Osteoblast (primary cell): ENCODE results near the gene AP1M2. TPM values are rescaled to one million over a fixed set of nuclear protein-coding genes. Genes with fewer than 3 reads are reported as not detected.
A peak's percentile ranks its signal among the peaks of the same experiment; 100 is the strongest.

Experiments used
- DNase-seq: peaks from one replicate; pipeline ENCODE4 v3.0.0; 2011; ENCODE audit warnings: low spot score, mixed read lengths; ENCODE audit not compliant: insufficient read length; ENCODE audit errors: missing footprints
- H2AFZ ChIP-seq: 2 replicates; pipeline ENCODE4 v1.6.0; 2011; ENCODE audit warnings: mild to moderate bottlenecking, low read length
- H3K27ac ChIP-seq: 2 replicates; pipeline ENCODE4 v1.5.1; 2011; ENCODE audit warnings: mild to moderate bottlenecking, low read depth, low read length, moderate library complexity
- H3K27me3 ChIP-seq: 2 replicates; pipeline ENCODE4 v1.6.0; 2012; ENCODE audit warnings: mild to moderate bottlenecking, control low read depth, inconsistent platforms, low read length, moderate library complexity; ENCODE audit not compliant: insufficient read depth
- H3K36me3 ChIP-seq: 2 replicates; pipeline ENCODE4 v1.5.1; 2011; ENCODE audit warnings: mild to moderate bottlenecking, low read length, control low read depth, moderate library complexity; ENCODE audit not compliant: insufficient read depth
- H3K4me1 ChIP-seq: 2 replicates; pipeline ENCODE4 v1.5.1; 2011; ENCODE audit warnings: mild to moderate bottlenecking, low read length, control low read depth, moderate library complexity; ENCODE audit not compliant: insufficient read depth
- H3K4me2 ChIP-seq: 2 replicates; pipeline ENCODE4 v1.6.0; 2011; ENCODE audit warnings: mild to moderate bottlenecking, low read length; ENCODE audit not compliant: insufficient read depth
- H3K4me3 ChIP-seq: fragments of 200-600 bp; sonication (generic); 3 replicates; pipeline ENCODE4 v1.5.1; 2012; ENCODE audit warnings: mild to moderate bottlenecking, low read length, inconsistent platforms; ENCODE audit not compliant: insufficient read depth
- H3K79me2 ChIP-seq: 2 replicates; pipeline ENCODE4 v1.6.0; 2012; ENCODE audit warnings: mild to moderate bottlenecking, low read length, control low read depth, inconsistent platforms; ENCODE audit not compliant: insufficient read depth
- H3K9me3 ChIP-seq: 2 replicates; pipeline ENCODE4 v1.5.1; 2011; ENCODE audit warnings: low read depth, low read length, control low read depth
- H4K20me1 ChIP-seq: 2 replicates; pipeline ENCODE4 v1.6.0; 2012; ENCODE audit warnings: mild to moderate bottlenecking, low read length, control low read depth; ENCODE audit not compliant: insufficient read depth
- CTCF ChIP-seq: IDR thresholded peaks from 2 replicates; pipeline ENCODE4 v1.5.1; 2011; ENCODE audit warnings: mild to moderate bottlenecking, low read depth, low read length, moderate library complexity; ENCODE audit errors: extremely low read depth
- total RNA-seq: library from RNA; depleted of rRNA; stranded (reverse); fragments of >200 nt; gene quantifications from 2 replicates; pipeline ENCODE4 v1.2.3, GENCODE V29; 2012

AP1M2 gene
- total RNA-seq, 1 donor, result 0.72 TPM

GRCh38 chr19:10586396-10586795 lies 716 bp downstream of the AP1M2 start:
- H3K27me3 ChIP-seq, result peaks cover 16% of the 10 kb centered on the region
- no peak for DNase-seq
- no peaks in the 10 kb centered on the region for H3K79me2 ChIP-seq
- H3K4me2 ChIP-seq, result no peak overlapping the region
- no peak overlapping the region for H3K4me3 ChIP-seq
- no peak overlapping the region for H2AFZ ChIP-seq
- H3K9me3 ChIP-seq, result no peaks in the 10 kb centered on the region
- H3K27ac ChIP-seq, result no peak overlapping the region
- TF ChIP-seq CTCF, result no peak
- H3K36me3 ChIP-seq, result no peaks in the 10 kb centered on the region
- H3K4me1 ChIP-seq, result no peaks in the 10 kb centered on the region
- H4K20me1 ChIP-seq, result no peaks in the 10 kb centered on the region

GRCh38 chr19:10583036-10583776 lies 3.9 kb downstream of the AP1M2 start:
- Histone ChIP-seq H3K27me3 (peaks cover 16% of the 10 kb centered on the region), H3K9me3 (no peaks in the 10 kb centered on the region), H3K4me3 (no peak overlapping the region), H2AFZ (no peak overlapping the region), H3K4me1 (no peaks in the 10 kb centered on the region), H4K20me1 (no peaks in the 10 kb centered on the region), H3K4me2 (no peak overlapping the region), H3K79me2 (no peaks in the 10 kb centered on the region), H3K36me3 (no peaks in the 10 kb centered on the region), H3K27ac (no peak overlapping the region)
- DNase-seq, result no peak
- no peak for TF ChIP-seq CTCF

GRCh38 chr19:10582091-10582490 lies 5.0 kb downstream of the AP1M2 start:
- H4K20me1 ChIP-seq, result no peaks in the 10 kb centered on the region
- no peak for DNase-seq
- H3K27ac ChIP-seq, result no peak overlapping the region
- H3K9me3 ChIP-seq, result no peaks in the 10 kb centered on the region
- no peak overlapping the region for H3K4me3 ChIP-seq
- H3K79me2 ChIP-seq, result no peaks in the 10 kb centered on the region
- H3K27me3 ChIP-seq, result peaks cover 8% of the 10 kb centered on the region
- no peaks in the 10 kb centered on the region for H3K4me1 ChIP-seq
- no peak overlapping the region for H2AFZ ChIP-seq
- H3K36me3 ChIP-seq, result no peaks in the 10 kb centered on the region
- no peak for TF ChIP-seq CTCF
- H3K4me2 ChIP-seq, result no peak overlapping the region

GRCh38 chr19:10580979-10581631 lies 6.0 kb downstream of the AP1M2 start:
- peak overlapping the region; percentile 83 for H3K4me2 ChIP-seq
- H3K36me3 ChIP-seq, result no peaks in the 10 kb centered on the region
- no peaks in the 10 kb centered on the region for H3K4me1 ChIP-seq
- TF ChIP-seq CTCF, result peak; percentile 100
- H3K27me3 ChIP-seq, result no peaks in the 10 kb centered on the region
- H3K4me3 ChIP-seq, result peak overlapping the region; percentile 57
- peak overlapping the region; percentile 94 for H2AFZ ChIP-seq
- no peaks in the 10 kb centered on the region for H3K79me2 ChIP-seq
- no peaks in the 10 kb centered on the region for H4K20me1 ChIP-seq
- H3K9me3 ChIP-seq, result no peaks in the 10 kb centered on the region
- peak; percentile 95 for DNase-seq
- H3K27ac ChIP-seq, result no peak overlapping the region
